ENCODE results near the gene CLDND1.

Gene CLDND1

GRCh38 chr3:98540346-98540745, 17.6 kb upstream of the CLDND1 start:
- DNase-seq (ENCODE audit: low read depth, low spot score): no peak

GRCh38 chr3:98536456-98537017, 13.8 kb upstream of the CLDND1 start:
- no peak for TF ChIP-seq CTCF (IDR thresholded peaks at IDR 0.05; ENCODE audit: low read depth, low read length)
- in situ Hi-C loops (cut with HindIII; ENCODE audit: low sequenced_read_pairs): no loop called here
- no peak overlapping the region for H3K4me3 ChIP-seq (ENCODE audit: low read depth, low read length)
- no peak for DNase-seq (ENCODE audit: low read depth, low spot score)

More at GRCh38 chr3:98540346-98540745, 17.6 kb upstream of the CLDND1 start:
- H3K4me3 ChIP-seq (ENCODE audit: low read depth, low read length): no peak overlapping the region
- in situ Hi-C loops (cut with HindIII; ENCODE audit: low sequenced_read_pairs): no loop called here
- TF ChIP-seq CTCF (IDR thresholded peaks at IDR 0.05; ENCODE audit: low read depth, low read length): no peak

- no peak for TF ChIP-seq CTCF (IDR thresholded peaks at IDR 0.05; ENCODE audit: low read depth, low read length)
- no peak for DNase-seq (ENCODE audit: low read depth, low spot score)
- H3K4me3 ChIP-seq (ENCODE audit: low read depth, low read length): no peak overlapping the region
- in situ Hi-C loops (cut with HindIII; ENCODE audit: low sequenced_read_pairs): no loop called here
These were observed 12.0 kb upstream of the CLDND1 start for GRCh38 chr3:98534734-98535133.

- in situ Hi-C loops (cut with HindIII; ENCODE audit: low sequenced_read_pairs): no loop called here
- no peak overlapping the region for H3K4me3 ChIP-seq (ENCODE audit: low read depth, low read length)
These were observed 11.5 kb upstream of the CLDND1 start for GRCh38 chr3:98534168-98534567.

GRCh38 chr3:98532709-98533571, 10.2 kb upstream of the CLDND1 start:
- TF ChIP-seq CTCF (IDR thresholded peaks at IDR 0.05; ENCODE audit: low read depth, low read length): no peak
- H3K4me3 ChIP-seq (ENCODE audit: low read depth, low read length): no peak overlapping the region
- DNase-seq (ENCODE audit: low read depth, low spot score): no peak
- in situ Hi-C loops (cut with HindIII; ENCODE audit: low sequenced_read_pairs): no loop called here

More at GRCh38 chr3:98534168-98534567, 11.5 kb upstream of the CLDND1 start:
- TF ChIP-seq CTCF (IDR thresholded peaks at IDR 0.05; ENCODE audit: low read depth, low read length): no peak
- DNase-seq (ENCODE audit: low read depth, low spot score): no peak

GRCh38 chr3:98532275-98532637, 9.6 kb upstream of the CLDND1 start:
- H3K4me3 ChIP-seq (ENCODE audit: low read depth, low read length): no peak overlapping the region
- TF ChIP-seq CTCF (IDR thresholded peaks at IDR 0.05; ENCODE audit: low read depth, low read length): no peak
- DNase-seq (ENCODE audit: low read depth, low spot score): no peak
- in situ Hi-C loops (cut with HindIII; ENCODE audit: low sequenced_read_pairs): no loop called here
